NCI-H2196 (cell line): ENCODE results near the gene CRAMP1.

Experiments
- DNase-seq: peaks from one replicate; lab custom pipeline; 2025; ENCODE audit not compliant: unreplicated experiment; lab: John Stamatoyannopoulos, UW

Gene CRAMP1

GRCh38 chr16:1655269-1655807, 43.2 kb downstream of the CRAMP1 start:
- no peak for DNase-seq

GRCh38 chr16:1655909-1656807, 44.0 kb downstream of the CRAMP1 start:
- DNase-seq = no peak

GRCh38 chr16:1656808-1657617, 44.9 kb downstream of the CRAMP1 start:
- no peak for DNase-seq

GRCh38 chr16:1657841-1658240, 45.7 kb downstream of the CRAMP1 start:
- DNase-seq = no peak

GRCh38 chr16:1659031-1659430, 46.9 kb downstream of the CRAMP1 start:
- no peak for DNase-seq

GRCh38 chr16:1661826-1662225, 49.7 kb downstream of the CRAMP1 start:
- DNase-seq = no peak

GRCh38 chr16:1662543-1662942, 50.4 kb downstream of the CRAMP1 start:
- DNase-seq = no peak

- DNase-seq = no peak
These were observed 53.7 kb downstream of the CRAMP1 start for GRCh38 chr16:1665829-1666228.

- DNase-seq = no peak
These were observed 54.2 kb downstream of the CRAMP1 start for GRCh38 chr16:1666316-1666715.

GRCh38 chr16:1667271-1667670, 55.1 kb downstream of the CRAMP1 start:
- DNase-seq = no peak

- no peak for DNase-seq
These were observed 55.8 kb downstream of the CRAMP1 start for GRCh38 chr16:1667916-1668315.

GRCh38 chr16:1668612-1669319, 56.6 kb downstream of the CRAMP1 start:
- no peak for DNase-seq

- DNase-seq = no peak
These were observed 57.5 kb downstream of the CRAMP1 start for GRCh38 chr16:1669698-1670097.

GRCh38 chr16:1670371-1670770, 58.2 kb downstream of the CRAMP1 start:
- DNase-seq = no peak

- no peak for DNase-seq
These were observed 58.7 kb downstream of the CRAMP1 start for GRCh38 chr16:1670866-1671265.

GRCh38 chr16:1673424-1674151, 61.4 kb downstream of the CRAMP1 start:
- no peak for DNase-seq

GRCh38 chr16:1674306-1674705, 62.1 kb downstream of the CRAMP1 start:
- DNase-seq = no peak

- DNase-seq = no peak
These were observed 62.8 kb downstream of the CRAMP1 start for GRCh38 chr16:1674751-1675664.

GRCh38 chr16:1676661-1677060, 64.5 kb downstream of the CRAMP1 start:
- DNase-seq = no peak
